Breast epithelium (tissue), 3 donors: ENCODE results near the gene SLC2A13.
"Not testable (repeated sequence)": the region's sequence is repeated elsewhere in the genome, so short reads cannot be mapped to it uniquely, and the experiment has no call there.

Source experiments
- CTCF ChIP-seq, 3 donors: fragments of 450-650 bp; IDR thresholded peaks; one replicate each; pipeline ENCODE4 v1.5.1; 2016 to 2017; ENCODE audit warnings: antibody characterized with exemption in 3 of 3, mild to moderate bottlenecking in 3 of 3, moderate library complexity in 3 of 3
- POLR2A ChIP-seq: fragments of 450-650 bp; IDR thresholded peaks from one replicate; pipeline ENCODE4 v1.6.1; 2016; ENCODE audit warnings: antibody characterized with exemption, mild to moderate bottlenecking, moderate library complexity
- POLR2AphosphoS5 ChIP-seq, 3 donors: sonication (generic); formaldehyde crosslinking; IDR thresholded peaks; one replicate each; pipeline ENCODE4 v1.6.1; 2017; ENCODE audit warnings: antibody characterized with exemption in 3 of 3

GRCh38 chr12:39812456-39812855 lies 293.4 kb downstream of the SLC2A13 start:
- TF ChIP-seq CTCF (IDR thresholded peaks at IDR 0.05); POLR2AphosphoS5 (IDR thresholded peaks at IDR 0.05); POLR2A: not testable (repeated sequence)
